HepG2 (cell line): ENCODE measurements around the gene RIPK1. TPM values are rescaled to one million over a fixed set of nuclear protein-coding genes. Genes with fewer than 3 reads are reported as not detected.

Experiments
- AHR ChIP-seq: IDR thresholded peaks from 2 replicates; pipeline ENCODE4 v1.6.1; 2018; ENCODE audit warnings: missing genetic modification reagents, missing compliant biosample characterization
- GTF2F1 ChIP-seq: fragments of 150-350 bp; IDR thresholded peaks from 2 replicates; pipeline ENCODE4 v1.6.1; 2014; ENCODE audit warnings: low read length
- NR3C1 ChIP-seq: sonication (generic); formaldehyde crosslinking; IDR thresholded peaks from 2 replicates; pipeline ENCODE4 v1.4.0; 2020; ENCODE audit warnings: missing genetic modification reagents
- PHF8 ChIP-seq: sonication (generic); formaldehyde crosslinking; IDR thresholded peaks from 2 replicates; pipeline ENCODE4 v1.5.0; 2020; ENCODE audit warnings: missing genetic modification reagents
- ZBTB44 ChIP-seq: sonication (generic); formaldehyde crosslinking; IDR thresholded peaks from 2 replicates; pipeline ENCODE4 v1.4.0; 2020; ENCODE audit warnings: missing genetic modification reagents
- ZFX ChIP-seq: sonication (generic); formaldehyde crosslinking; IDR thresholded peaks from 2 replicates; pipeline ENCODE4 v1.4.0; 2020; ENCODE audit warnings: mild to moderate bottlenecking, low read depth, missing genetic modification reagents, moderate library complexity
- ZNF17 ChIP-seq: sonication (generic); formaldehyde crosslinking; IDR thresholded peaks from 2 replicates; pipeline ENCODE4 v1.5.0; 2020; ENCODE audit warnings: mild to moderate bottlenecking, missing genetic modification reagents
- ZNF207 ChIP-seq: fragments of 450-650 bp; IDR thresholded peaks from 2 replicates; pipeline ENCODE4 v1.6.1; 2016; ENCODE audit warnings: antibody characterized with exemption, borderline replicate concordance
- ZNF501 ChIP-seq: sonication (generic); formaldehyde crosslinking; IDR thresholded peaks from 2 replicates; pipeline ENCODE4 v1.5.1; 2020; ENCODE audit warnings: mild to moderate bottlenecking, moderate library complexity, missing genetic modification reagents
- polyA plus RNA-seq, 8 experiments: library from polyadenylated mRNA; depleted of rRNA in 3 of 8; stranded (reverse) in 7 of 8; unstranded in 1 of 8; fragments of >200 nt; fragmentation: Illumina TruSeq in 4 of 8; extraction: Trizol in 4 of 8; gene quantifications; 2 replicates each; pipeline versions ENCODE4 v1.2.1 to v1.2.3, GENCODE V29; 2011 to 2016; ENCODE audit warnings: low read depth in 4 of 8, missing spikeins in 1 of 8, mixed read lengths in 1 of 8; ENCODE audit not compliant: insufficient read depth in 1 of 8
- total RNA-seq, 5 experiments: library from RNA; depleted of rRNA; stranded (reverse); fragments of >200 nt; fragmentation: Illumina TruSeq; extraction: Trizol; gene quantifications; 2 replicates each; pipeline ENCODE4 v1.2.3, GENCODE V29; 2016; ENCODE audit warnings: low read depth in 1 of 5
- TF ChIP-seq, protein P1 (sequence below): sonication (generic); formaldehyde crosslinking; IDR thresholded peaks from 2 replicates; pipeline ENCODE4 v1.4.0; 2020; ENCODE audit warnings: mild to moderate bottlenecking, missing genetic modification reagents, borderline replicate concordance
- TF ChIP-seq, protein P2 (sequence below): sonication (generic); formaldehyde crosslinking; IDR thresholded peaks from 2 replicates; pipeline ENCODE4 v1.9.0; 2021; ENCODE audit warnings: missing genetic modification reagents, mild to moderate bottlenecking, borderline replicate concordance
- TF ChIP-seq, protein P3 (sequence below), 2 experiments: sonication (generic) in 1 of 2; formaldehyde crosslinking in 1 of 2; IDR thresholded peaks; 2 replicates each; pipeline versions ENCODE4 v1.6.1 to v1.9.0; 2014 to 2022; ENCODE audit warnings: antibody characterized with exemption in 1 of 2, borderline replicate concordance in 1 of 2, inconsistent platforms in 1 of 2, low read depth in 1 of 2, missing genetic modification reagents in 1 of 2

The RIPK1 gene
- total and polyA plus RNA-seq, 2 of the 13 experiments (the other 11 are each of a cell fraction or from before 2014, with no cell fraction given): 9.0 to 10.3 TPM

GRCh38 chr6:3118353-3119039 lies 50.2 kb downstream of the RIPK1 start, which contains the start of gene BPHL (continued):
- TF ChIP-seq ZBTB44 (no peak), ZNF17 (CRISPR knock-in tag) (no peak), ZNF501 (CRISPR knock-in tag) (peak; percentile 99), PHF8 (CRISPR knock-in tag) (peak; percentile 96), GTF2F1 (no peak), ZFX (CRISPR knock-in tag) (peak; percentile 95), ZNF207 (no peak), AHR (CRISPR knock-in tag) (peak; percentile 59; the same call in 1 of the 2 replicates), NR3C1 (no peak)
- TF ChIP-seq, protein P1, sequence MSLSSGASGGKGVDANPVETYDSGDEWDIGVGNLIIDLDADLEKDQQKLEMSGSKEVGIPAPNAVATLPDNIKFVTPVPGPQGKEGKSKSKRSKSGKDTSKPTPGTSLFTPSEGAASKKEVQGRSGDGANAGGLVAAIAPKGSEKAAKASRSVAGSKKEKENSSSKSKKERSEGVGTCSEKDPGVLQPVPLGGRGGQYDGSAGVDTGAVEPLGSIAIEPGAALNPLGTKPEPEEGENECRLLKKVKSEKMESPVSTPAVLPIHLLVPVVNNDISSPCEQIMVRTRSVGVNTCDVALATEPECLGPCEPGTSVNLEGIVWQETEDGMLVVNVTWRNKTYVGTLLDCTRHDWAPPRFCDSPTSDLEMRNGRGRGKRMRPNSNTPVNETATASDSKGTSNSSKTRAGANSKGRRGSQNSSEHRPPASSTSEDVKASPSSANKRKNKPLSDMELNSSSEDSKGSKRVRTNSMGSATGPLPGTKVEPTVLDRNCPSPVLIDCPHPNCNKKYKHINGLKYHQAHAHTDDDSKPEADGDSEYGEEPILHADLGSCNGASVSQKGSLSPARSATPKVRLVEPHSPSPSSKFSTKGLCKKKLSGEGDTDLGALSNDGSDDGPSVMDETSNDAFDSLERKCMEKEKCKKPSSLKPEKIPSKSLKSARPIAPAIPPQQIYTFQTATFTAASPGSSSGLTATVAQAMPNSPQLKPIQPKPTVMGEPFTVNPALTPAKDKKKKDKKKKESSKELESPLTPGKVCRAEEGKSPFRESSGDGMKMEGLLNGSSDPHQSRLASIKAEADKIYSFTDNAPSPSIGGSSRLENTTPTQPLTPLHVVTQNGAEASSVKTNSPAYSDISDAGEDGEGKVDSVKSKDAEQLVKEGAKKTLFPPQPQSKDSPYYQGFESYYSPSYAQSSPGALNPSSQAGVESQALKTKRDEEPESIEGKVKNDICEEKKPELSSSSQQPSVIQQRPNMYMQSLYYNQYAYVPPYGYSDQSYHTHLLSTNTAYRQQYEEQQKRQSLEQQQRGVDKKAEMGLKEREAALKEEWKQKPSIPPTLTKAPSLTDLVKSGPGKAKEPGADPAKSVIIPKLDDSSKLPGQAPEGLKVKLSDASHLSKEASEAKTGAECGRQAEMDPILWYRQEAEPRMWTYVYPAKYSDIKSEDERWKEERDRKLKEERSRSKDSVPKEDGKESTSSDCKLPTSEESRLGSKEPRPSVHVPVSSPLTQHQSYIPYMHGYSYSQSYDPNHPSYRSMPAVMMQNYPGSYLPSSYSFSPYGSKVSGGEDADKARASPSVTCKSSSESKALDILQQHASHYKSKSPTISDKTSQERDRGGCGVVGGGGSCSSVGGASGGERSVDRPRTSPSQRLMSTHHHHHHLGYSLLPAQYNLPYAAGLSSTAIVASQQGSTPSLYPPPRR (CRISPR knock-in tag): peak; percentile 66; the same call in 1 of the 2 replicates
- TF ChIP-seq, protein P2, sequence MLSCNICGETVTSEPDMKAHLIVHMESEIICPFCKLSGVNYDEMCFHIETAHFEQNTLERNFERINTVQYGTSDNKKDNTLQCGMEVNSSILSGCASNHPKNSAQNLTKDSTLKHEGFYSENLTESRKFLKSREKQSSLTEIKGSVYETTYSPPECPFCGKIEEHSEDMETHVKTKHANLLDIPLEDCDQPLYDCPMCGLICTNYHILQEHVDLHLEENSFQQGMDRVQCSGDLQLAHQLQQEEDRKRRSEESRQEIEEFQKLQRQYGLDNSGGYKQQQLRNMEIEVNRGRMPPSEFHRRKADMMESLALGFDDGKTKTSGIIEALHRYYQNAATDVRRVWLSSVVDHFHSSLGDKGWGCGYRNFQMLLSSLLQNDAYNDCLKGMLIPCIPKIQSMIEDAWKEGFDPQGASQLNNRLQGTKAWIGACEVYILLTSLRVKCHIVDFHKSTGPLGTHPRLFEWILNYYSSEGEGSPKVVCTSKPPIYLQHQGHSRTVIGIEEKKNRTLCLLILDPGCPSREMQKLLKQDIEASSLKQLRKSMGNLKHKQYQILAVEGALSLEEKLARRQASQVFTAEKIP (CRISPR knock-in tag): no peak
- TF ChIP-seq, protein P3, sequence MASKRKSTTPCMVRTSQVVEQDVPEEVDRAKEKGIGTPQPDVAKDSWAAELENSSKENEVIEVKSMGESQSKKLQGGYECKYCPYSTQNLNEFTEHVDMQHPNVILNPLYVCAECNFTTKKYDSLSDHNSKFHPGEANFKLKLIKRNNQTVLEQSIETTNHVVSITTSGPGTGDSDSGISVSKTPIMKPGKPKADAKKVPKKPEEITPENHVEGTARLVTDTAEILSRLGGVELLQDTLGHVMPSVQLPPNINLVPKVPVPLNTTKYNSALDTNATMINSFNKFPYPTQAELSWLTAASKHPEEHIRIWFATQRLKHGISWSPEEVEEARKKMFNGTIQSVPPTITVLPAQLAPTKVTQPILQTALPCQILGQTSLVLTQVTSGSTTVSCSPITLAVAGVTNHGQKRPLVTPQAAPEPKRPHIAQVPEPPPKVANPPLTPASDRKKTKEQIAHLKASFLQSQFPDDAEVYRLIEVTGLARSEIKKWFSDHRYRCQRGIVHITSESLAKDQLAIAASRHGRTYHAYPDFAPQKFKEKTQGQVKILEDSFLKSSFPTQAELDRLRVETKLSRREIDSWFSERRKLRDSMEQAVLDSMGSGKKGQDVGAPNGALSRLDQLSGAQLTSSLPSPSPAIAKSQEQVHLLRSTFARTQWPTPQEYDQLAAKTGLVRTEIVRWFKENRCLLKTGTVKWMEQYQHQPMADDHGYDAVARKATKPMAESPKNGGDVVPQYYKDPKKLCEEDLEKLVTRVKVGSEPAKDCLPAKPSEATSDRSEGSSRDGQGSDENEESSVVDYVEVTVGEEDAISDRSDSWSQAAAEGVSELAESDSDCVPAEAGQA (IDR thresholded peaks at IDR 0.05; ENCODE audit: low read depth): peak; percentile 18; the same call in 1 of the 2 replicates
- TF ChIP-seq, protein P3 (CRISPR knock-in tag; IDR thresholded peaks at IDR 0.05; ENCODE audit: borderline replicate concordance): peak; percentile 78; the same call in 1 of the 2 replicates
